ENCODE measurements around the gene IL12B. TPM values are rescaled to one million over a fixed set of nuclear protein-coding genes. Genes with fewer than 3 reads are reported as not detected.
A peak's percentile ranks its signal among the peaks of the same experiment; 100 is the strongest.
"Not testable (repeated sequence)": the region's sequence is repeated elsewhere in the genome, so short reads cannot be mapped to it uniquely, and the experiment has no call there.

The IL12B gene
- not detected for total RNA-seq

DNA sequence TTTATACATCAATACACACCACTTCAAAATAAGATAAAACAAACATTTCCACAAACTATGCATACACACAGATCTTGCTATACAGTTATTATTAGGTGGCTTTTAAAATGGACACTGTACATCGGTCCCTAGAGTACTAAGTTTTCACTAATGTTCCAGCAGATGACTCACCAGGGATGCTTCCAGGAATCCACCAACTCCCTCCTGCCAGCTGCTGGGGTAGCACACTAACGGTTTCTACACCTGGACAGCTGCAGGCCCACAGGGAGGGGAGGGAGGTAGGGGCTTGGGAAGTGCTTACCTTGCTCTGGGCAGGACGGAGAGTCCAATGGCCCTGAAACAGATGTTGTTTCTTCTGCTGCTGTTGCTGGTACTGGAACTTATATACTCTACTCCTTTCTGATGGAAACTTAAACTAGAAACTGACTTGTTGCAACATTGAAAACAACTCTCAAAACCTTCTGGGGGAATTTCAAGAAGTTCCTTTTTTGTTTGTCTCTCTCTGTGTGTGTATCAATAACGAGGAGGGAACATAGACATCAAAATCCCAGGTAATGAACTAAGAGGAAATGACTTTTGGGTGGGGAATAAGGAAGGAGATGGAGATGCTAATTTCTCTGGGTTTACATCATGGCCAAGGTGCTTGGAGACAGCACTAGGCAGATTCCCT lies at the start of gene IL12B:
IL12B (minus strand) TSS at position 357 of the 670 bp plus-strand sequence. CDS start 3,705 bp downstream, outside the sequence.
- ChIA-PET POLR2A (no interaction called here), CTCF (no interaction called here)
- DNase-seq: no peak
- Mint-ChIP-seq H3K4me3 (peak within 1 kb of the TSS; percentile 65), H3K27ac (peak within 1 kb of the TSS; percentile 82), H3K4me1 (peaks cover 30% of the 10 kb centered on the region), H3K9me3 (no peaks in the 10 kb centered on the region), H3K36me3 (ENCODE audit: low read depth) (peaks cover 7% of the 10 kb centered on the region), H3K27me3 (peaks cover 16% of the 10 kb centered on the region)

DNA sequence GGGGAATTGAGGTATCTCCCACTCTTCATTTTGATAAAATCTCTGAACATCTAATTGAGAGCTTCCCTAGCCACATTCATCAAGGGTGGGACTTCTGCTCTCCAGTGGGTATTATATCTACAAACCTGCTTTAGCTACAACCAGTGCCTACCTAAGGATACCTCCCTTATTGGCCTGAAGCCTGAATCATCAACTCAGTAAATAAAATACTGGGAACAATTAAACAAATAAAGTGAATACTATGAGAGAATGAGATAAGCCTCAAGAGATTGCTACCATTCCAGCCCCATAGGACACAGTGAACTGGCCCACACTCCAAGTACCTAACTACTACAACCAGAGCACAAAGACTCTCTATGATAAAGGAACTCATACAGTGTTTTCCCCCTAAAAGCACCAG lies 47.4 kb upstream of the IL12B start:
- no peak for DNase-seq
- ChIA-PET POLR2A (no interaction called here), CTCF (no interaction called here)
- peaks cover 43% of the 10 kb centered on the region for H3K9me3 Mint-ChIP-seq
- peaks cover 17% of the 10 kb centered on the region for H3K36me3 Mint-ChIP-seq (ENCODE audit: low read depth)
- H3K4me1 Mint-ChIP-seq: no peaks in the 10 kb centered on the region
- no peak overlapping the region for H3K4me3 Mint-ChIP-seq
- peaks cover 40% of the 10 kb centered on the region for H3K27me3 Mint-ChIP-seq
- H3K27ac Mint-ChIP-seq: no peak overlapping the region

DNA sequence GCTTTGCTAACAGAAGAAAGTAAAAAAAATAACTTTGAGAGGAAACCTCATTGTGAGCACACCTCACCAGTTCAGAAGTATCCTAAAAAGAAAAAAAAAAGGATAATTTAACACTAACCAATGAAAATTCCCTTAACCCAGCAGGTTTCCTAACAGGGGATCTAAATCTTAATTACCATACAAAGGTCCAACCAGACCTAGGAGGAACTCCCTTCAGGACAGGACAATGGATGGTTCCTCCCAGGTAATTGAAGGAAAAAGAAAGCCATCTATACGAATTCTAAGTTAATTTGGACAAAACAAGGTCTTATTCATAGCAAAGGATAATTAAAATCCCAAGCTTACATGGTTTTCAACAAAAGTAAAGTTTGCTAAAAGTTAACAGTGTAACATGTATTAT lies 37.6 kb upstream of the IL12B start:
- peaks cover 12% of the 10 kb centered on the region for H3K4me1 Mint-ChIP-seq
- H3K27me3 Mint-ChIP-seq: peaks cover 25% of the 10 kb centered on the region
- H3K27ac Mint-ChIP-seq; CTCF ChIA-PET; H3K36me3 Mint-ChIP-seq (ENCODE audit: low read depth); H3K4me3 Mint-ChIP-seq; DNase-seq; H3K9me3 Mint-ChIP-seq; POLR2A ChIA-PET: not testable (repeated sequence)

DNA sequence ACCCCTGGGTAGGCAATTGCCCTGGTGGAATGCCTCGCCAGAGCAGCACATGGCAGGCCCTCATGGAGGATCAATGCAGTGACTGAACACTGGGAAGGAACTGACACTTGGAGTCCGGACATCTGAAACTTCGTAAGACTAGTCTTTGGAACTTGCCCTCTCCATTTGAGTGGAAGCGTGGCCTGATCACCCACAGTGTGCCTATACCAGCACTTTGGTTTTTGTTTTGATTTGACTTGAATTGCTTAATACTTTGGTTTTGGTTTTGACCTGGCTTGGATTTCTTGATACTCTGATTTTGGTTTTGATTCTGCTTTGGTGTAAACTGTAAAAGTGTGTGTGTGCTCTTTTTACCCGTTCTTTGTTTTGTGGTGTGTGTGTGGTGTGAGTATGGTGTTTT lies 36.5 kb upstream of the IL12B start:
- H3K27ac Mint-ChIP-seq; H3K36me3 Mint-ChIP-seq (ENCODE audit: low read depth); H3K9me3 Mint-ChIP-seq; H3K4me3 Mint-ChIP-seq; CTCF ChIA-PET; DNase-seq; POLR2A ChIA-PET: not testable (repeated sequence)
- Mint-ChIP-seq H3K4me1 (peaks cover 12% of the 10 kb centered on the region), H3K27me3 (peaks cover 23% of the 10 kb centered on the region)

DNA sequence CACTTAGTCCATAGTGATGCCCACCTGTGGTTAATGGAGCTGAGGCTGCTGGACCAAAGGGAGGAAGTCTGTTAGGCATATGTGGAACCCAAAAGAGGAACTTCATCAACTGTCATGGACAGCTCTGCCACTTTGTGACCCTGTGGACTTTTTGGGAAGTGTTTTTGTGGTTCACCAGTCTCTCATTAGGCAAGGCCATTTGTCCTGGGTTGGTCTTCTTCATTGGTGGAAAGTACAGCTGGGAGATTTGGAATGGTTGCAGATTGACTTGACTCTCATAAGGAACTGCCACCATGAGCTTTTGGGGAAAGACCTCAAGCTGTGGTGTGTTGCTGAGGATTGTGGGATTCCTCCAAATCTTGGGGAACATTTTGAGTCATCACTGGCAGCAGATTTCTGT lies 31.9 kb upstream of the IL12B start:
- Mint-ChIP-seq H3K27ac (no peak overlapping the region), H3K27me3 (peaks cover 15% of the 10 kb centered on the region), H3K36me3 (ENCODE audit: low read depth) (peaks cover 7% of the 10 kb centered on the region), H3K4me1 (peaks cover 23% of the 10 kb centered on the region), H3K4me3 (no peak overlapping the region), H3K9me3 (peaks cover 7% of the 10 kb centered on the region)
- ChIA-PET CTCF (interaction anchor here (0.6 kb wide), 1 partner anchor 504 kb away, joined by 3 read pairs; no protein-coding TSS in a partner anchor), POLR2A (no interaction called here)
- DNase-seq: no peak

DNA sequence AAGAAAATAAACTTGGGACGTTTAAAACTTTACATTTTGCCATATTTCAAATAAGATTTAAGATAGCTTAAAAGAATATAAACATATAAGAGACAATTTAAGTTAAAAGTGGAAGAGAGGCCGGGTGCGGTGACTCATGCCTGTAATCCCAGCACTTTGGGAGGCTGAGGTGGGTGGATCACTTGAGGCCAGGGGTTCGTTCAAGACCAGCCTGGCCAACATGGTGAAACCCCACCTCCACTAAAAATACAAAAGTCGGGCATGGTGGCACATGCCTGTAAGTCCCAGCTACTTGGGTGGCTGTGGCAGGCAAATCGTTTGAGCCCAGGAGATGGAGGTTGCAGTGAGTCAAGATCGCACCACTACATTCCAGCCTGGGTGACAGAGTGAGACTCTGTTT lies 29.6 kb upstream of the IL12B start:
- POLR2A ChIA-PET; H3K9me3 Mint-ChIP-seq; H3K27ac Mint-ChIP-seq; DNase-seq; H3K4me3 Mint-ChIP-seq; H3K36me3 Mint-ChIP-seq (ENCODE audit: low read depth): not testable (repeated sequence)
- CTCF ChIA-PET: interaction anchor here (1.3 to 1.6 kb wide), 2 partner anchors 10 to 13 kb away, joined by 3 read pairs; no protein-coding TSS in a partner anchor
- Mint-ChIP-seq H3K27me3 (peaks cover 23% of the 10 kb centered on the region), H3K4me1 (peaks cover 12% of the 10 kb centered on the region)

DNA sequence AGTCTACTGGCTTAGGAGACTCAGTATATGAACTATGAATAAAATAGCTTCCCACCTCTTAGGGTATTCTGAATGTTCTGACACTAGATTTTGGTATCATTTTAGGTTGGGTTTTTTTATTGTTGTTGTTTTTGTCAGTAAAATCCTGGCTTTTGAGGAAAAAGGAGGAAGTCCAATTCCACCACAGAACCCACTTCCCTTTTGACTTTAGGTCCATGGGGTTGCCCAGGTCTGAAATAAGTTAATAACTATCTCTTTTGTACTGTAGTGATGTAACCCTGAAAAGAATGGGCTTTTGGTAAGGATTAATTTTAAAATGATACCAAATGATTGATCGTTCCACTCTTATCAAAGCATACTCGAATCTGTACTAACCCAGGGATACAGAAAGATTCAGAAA lies 29.1 kb upstream of the IL12B start:
- Mint-ChIP-seq H3K27me3 (peaks cover 22% of the 10 kb centered on the region), H3K27ac (no peak overlapping the region), H3K4me1 (peaks cover 12% of the 10 kb centered on the region), H3K9me3 (peaks cover 7% of the 10 kb centered on the region), H3K4me3 (no peak overlapping the region), H3K36me3 (ENCODE audit: low read depth) (peaks cover 7% of the 10 kb centered on the region)
- no peak for DNase-seq
- POLR2A ChIA-PET: no interaction called here
- CTCF ChIA-PET: interaction anchor here (1.0 to 1.6 kb wide), 4 partner anchors 9 to 605 kb away, joined by 3 to 4 read pairs (median 3); no protein-coding TSS in a partner anchor

DNA sequence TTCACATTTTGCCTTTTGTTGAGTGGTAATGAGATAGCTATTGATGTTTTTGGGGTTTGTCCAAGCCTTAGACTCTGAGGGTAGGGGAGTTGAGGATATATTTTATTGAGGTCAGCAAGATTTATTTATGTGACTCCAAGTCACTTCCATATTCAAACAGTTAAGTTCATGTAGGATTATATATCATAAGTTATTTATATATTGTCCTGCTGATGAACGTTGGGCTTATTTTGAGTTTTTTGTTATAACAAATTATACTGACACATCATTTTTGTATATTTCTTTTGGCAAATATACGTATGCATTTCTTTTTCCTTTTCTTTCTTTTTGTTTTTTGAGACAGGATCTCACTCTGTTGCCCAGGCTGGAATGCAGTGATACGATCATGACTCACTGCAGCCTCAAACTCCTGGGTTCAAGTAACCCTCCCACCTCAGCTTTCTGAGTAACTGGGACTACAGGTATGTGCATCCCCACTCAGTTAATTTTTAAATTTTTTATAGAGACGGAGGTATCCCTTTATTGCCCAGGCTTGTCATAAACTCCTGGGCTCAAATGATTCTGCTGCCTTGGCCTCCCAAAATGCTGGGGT lies 23.5 kb upstream of the IL12B start:
- H3K4me1 Mint-ChIP-seq: peaks cover 8% of the 10 kb centered on the region
- ChIA-PET POLR2A (interaction anchor here (0.7 kb wide), 1 partner anchor 79 kb away, joined by 6 read pairs; no protein-coding TSS in a partner anchor), CTCF (interaction anchor here (1.0 to 2.0 kb wide), 2 partner anchors 10 to 14 kb away, joined by 3 to 5 read pairs; no protein-coding TSS in a partner anchor)
- no peak for DNase-seq
- peaks cover 52% of the 10 kb centered on the region for H3K27me3 Mint-ChIP-seq
- peaks cover 2% of the 10 kb centered on the region for H3K9me3 Mint-ChIP-seq
- peaks cover 3% of the 10 kb centered on the region for H3K36me3 Mint-ChIP-seq (ENCODE audit: low read depth)
- no peak overlapping the region for H3K27ac Mint-ChIP-seq
- no peak overlapping the region for H3K4me3 Mint-ChIP-seq

DNA sequence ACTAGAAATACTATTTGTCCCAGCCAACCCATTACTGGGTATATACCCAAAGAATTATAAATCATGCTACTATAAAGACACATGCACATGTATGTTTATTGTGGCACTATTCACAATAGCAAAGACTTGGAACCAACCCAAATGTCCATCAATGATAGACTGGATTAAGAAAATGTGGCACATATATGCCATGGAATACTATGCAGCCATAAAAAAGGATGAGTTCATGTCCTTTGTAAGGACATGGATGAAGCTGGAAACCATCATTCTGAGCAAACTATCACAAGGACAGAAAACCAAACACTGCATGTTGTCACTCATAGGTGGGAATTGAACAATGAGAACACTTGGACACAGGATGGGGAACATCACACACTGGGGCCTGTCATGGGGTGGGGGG lies 20.4 kb upstream of the IL12B start:
- POLR2A ChIA-PET; H3K9me3 Mint-ChIP-seq; H3K4me3 Mint-ChIP-seq; H3K27ac Mint-ChIP-seq; H3K36me3 Mint-ChIP-seq (ENCODE audit: low read depth); DNase-seq; H3K4me1 Mint-ChIP-seq: not testable (repeated sequence)
- H3K27me3 Mint-ChIP-seq: peaks cover 42% of the 10 kb centered on the region
- CTCF ChIA-PET: interaction anchor here (0.9 kb wide), 1 partner anchor 9 kb away, joined by 3 read pairs; no protein-coding TSS in a partner anchor

DNA sequence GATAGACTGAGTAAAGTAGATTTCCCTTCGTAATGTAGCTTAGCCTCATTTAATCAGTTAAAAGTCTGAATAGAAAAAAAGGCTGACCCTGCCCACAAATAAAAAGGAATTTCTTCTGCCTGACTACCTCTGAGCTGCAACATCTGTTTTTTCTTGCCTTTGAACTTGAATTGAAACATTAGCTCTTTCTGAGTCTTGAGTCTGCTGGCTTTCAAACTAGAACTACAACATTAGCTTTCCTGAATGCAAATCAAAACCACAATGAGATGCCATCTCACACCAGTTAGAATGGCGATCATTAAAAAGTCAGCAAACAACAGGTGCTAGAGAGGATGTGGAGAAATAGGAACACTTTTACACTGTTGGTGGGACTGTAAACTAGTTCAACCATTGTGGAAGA lies 19.9 kb upstream of the IL12B start:
- CTCF ChIA-PET: interaction anchor here (0.9 kb wide), 1 partner anchor 9 kb away, joined by 3 read pairs; no protein-coding TSS in a partner anchor
- H3K36me3 Mint-ChIP-seq (ENCODE audit: low read depth); H3K4me3 Mint-ChIP-seq; DNase-seq; H3K27ac Mint-ChIP-seq; H3K9me3 Mint-ChIP-seq; POLR2A ChIA-PET; H3K4me1 Mint-ChIP-seq: not testable (repeated sequence)
- H3K27me3 Mint-ChIP-seq: peaks cover 42% of the 10 kb centered on the region

DNA sequence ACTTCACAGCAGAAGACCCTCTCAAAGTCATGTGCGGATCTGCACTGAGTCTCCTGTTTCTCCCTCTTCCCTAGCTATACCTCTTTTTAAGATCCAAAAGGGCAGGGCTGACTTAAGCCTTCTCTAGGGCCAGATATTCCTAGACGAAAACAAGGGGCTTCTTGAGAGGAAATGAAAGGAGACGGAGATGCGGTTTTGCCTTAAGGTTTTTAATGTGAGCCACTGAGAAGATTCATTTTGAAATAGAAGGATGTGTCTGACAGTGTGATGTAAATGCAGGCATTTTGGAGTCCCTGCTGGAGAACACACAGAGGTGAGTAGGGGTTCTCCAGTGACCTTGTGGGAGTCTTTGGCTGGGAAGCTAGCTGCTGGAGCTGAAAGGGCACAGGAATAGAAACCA lies 15.6 kb upstream of the IL12B start:
- ChIA-PET CTCF (interaction anchor here (1.2 kb wide), 2 partner anchors 9 to 64 kb away, joined by 3 read pairs; no protein-coding TSS in a partner anchor), POLR2A (no interaction called here)
- H3K27ac Mint-ChIP-seq: no peak overlapping the region
- peaks cover 26% of the 10 kb centered on the region for H3K27me3 Mint-ChIP-seq
- H3K9me3 Mint-ChIP-seq: peaks cover 25% of the 10 kb centered on the region
- H3K4me3 Mint-ChIP-seq: no peak overlapping the region
- DNase-seq: no peak
- H3K36me3 Mint-ChIP-seq (ENCODE audit: low read depth): peaks cover 23% of the 10 kb centered on the region
- H3K4me1 Mint-ChIP-seq: peaks cover 39% of the 10 kb centered on the region

DNA sequence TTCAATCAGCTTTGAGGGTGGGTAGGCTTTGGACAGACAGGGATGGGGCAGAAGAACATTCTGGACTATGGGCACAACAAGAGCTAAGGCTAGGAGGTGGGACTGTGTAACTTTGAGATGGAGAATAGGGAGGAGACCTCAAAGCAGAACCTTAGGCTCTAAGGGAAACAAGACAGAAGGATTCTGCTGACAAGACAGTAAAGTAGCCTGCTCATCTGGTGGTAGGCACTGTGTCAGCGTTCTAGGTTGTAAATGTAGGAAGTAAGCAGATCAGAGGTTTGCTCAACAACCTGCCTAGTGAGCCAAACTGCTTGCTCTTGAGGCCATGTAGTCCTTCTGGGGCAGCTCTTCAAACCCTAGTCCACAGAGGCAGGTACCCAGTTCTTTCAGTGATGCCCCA lies 15.0 kb upstream of the IL12B start:
- Mint-ChIP-seq H3K4me3 (no peak overlapping the region), H3K36me3 (ENCODE audit: low read depth) (peaks cover 23% of the 10 kb centered on the region), H3K27ac (no peak overlapping the region), H3K4me1 (peaks cover 43% of the 10 kb centered on the region), H3K9me3 (peaks cover 27% of the 10 kb centered on the region), H3K27me3 (peaks cover 24% of the 10 kb centered on the region)
- DNase-seq: no peak
- POLR2A ChIA-PET: no interaction called here
- CTCF ChIA-PET: interaction anchor here (1.2 kb wide), 2 partner anchors 9 to 65 kb away, joined by 3 read pairs; no protein-coding TSS in a partner anchor

DNA sequence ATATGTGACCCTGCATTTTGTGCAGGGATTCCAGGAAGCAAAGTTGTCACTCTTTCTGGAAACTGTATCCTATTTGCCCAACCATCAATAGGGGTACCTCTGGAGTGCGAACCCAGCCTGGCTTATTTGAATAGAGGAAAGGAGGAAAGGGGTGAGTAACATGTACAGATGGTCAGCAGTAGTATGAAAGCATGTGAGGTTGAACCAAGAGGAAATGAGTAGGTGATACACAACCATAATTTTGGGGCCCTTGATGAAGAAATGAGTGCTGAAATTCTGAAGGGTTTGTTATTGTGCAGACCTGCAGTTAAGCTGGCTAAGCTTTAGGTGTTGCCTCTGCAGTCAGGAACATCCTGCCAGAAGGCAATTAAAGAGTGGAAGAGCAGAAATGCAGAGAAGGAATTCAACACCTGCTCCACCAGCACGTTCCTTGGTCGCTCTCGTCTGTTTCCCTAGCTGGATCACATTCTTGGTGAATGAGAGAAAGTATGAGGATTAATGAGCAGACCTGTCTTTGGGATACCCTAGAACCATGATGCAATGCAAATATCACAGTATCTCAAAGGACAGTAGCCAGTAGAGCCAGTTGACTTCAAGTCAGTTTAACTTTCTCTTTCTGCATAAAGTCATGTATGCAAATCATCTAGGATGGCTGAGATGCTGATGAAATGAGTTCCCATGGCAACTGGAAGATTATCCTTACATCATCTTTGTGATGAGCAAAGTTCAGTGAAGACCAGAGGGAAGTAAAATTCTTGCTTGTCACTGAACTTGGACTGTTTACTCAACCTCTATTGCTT lies 13.2 kb upstream of the IL12B start:
- POLR2A ChIA-PET: no interaction called here
- Mint-ChIP-seq H3K27me3 (peaks cover 13% of the 10 kb centered on the region), H3K9me3 (peaks cover 34% of the 10 kb centered on the region), H3K36me3 (ENCODE audit: low read depth) (peaks cover 30% of the 10 kb centered on the region), H3K27ac (no peak overlapping the region), H3K4me1 (peaks cover 51% of the 10 kb centered on the region), H3K4me3 (no peak overlapping the region)
- CTCF ChIA-PET: interaction anchor here (1.3 to 1.9 kb wide), 2 partner anchors 9 to 15 kb away, joined by 4 to 5 read pairs; no protein-coding TSS in a partner anchor
- DNase-seq: no peak
